Activated CD8-positive, alpha-beta memory T cell treated with anti-CD3 and anti-CD28 coated beads, Interleukin-2, amount 50 U/mL, for 1 hour (primary cell): ENCODE data around the gene NOP53.
"Not testable (repeated sequence)": the region's sequence is repeated elsewhere in the genome, so short reads cannot be mapped to it uniquely, and the experiment has no call there.

Experiments
- DNase-seq: peaks from one replicate; pipeline ENCODE4 v3.0.0-alpha.2; 2020; ENCODE audit errors: extremely low read depth

The NOP53 gene

DNA sequence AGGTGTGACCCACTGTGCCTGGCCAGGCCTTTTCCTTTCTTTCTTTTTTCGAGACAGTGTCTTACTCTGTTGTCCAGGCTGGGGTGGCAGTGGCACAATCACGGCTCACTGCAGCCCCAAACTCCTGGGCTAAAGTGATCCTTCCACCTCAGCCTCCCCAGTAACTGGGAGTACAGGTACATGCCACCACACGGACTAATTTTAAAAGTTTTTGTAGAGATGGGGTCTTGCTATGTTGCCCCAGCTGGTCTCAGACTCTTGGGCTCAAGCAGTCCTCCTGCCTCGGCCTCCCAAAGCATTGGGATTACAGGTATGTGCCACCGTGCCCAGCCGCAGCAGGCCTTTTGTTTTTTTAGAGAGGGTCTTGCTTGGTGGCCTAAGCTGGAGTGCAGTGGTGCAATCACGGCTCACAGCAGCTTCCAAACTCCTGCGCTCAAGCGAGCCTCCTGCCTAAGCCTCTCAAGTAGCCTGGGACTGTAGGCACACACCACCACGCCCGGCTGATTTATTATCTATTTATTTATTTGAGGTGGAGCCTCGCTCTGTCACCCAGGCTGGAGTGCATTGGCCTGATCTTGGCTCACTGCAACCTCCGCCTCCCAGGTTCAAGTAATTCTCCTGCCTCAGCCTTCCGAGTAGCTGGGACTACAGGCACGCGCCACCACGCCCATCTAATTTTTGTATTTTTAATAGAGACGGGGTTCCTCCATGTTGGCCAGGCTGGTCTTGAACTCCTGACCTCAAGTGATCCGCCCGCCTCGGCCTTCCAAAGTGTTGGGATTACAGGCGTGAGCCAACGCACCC lies 32.1 kb downstream of the NOP53 start:
- not testable (repeated sequence) for DNase-seq

DNA sequence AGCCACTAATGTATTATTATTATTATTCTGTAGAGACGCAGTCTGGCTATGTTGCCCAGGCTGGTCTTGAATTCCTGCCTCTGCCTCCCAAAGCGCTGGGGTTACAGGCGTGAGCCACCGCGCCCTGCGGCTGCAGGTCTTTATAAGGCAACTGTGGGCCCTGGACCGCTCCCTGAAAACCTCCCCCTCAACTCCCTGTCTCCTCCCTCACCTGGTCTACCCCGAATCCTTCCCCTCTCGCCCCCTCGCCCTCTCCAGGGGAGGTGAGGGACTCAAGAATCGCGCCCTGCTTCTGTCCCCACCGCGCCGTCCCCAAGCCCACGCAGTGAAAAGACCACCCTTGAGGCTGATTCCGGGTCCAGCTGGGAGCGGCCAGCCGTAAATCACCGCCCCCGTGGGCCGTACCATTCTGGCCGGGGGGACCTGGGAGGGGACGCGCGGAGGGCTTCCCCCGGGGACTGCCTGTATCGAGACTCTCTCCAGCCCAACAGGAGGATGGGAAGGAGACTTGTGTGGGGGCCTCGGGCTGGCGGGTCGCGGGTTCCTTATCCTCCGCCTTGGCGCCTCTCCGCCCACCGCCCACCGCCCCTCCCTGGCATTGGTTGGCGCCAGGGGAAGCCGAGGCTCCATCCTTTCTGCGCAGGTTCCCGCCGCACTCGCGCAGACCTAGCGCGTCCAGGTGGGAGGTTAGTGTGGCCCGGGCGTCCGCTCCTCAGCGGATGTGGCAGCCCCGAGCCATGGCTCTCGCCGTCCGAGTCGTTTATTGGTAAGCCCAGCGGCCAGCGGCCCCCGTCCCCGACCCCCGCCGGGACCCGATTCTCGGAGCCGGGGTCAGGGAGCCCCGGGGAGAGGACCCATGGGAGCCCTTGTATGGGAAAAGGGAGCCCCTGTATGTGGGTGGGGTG lies 33.0 kb downstream of the NOP53 start, which contains the start of gene SELENOW:
Gene SELENOW (plus strand): TSS at position 655 of the 905 bp plus-strand sequence. CDS start 83 bp downstream, at position 738.
- DNase-seq = peak; percentile 31

DNA sequence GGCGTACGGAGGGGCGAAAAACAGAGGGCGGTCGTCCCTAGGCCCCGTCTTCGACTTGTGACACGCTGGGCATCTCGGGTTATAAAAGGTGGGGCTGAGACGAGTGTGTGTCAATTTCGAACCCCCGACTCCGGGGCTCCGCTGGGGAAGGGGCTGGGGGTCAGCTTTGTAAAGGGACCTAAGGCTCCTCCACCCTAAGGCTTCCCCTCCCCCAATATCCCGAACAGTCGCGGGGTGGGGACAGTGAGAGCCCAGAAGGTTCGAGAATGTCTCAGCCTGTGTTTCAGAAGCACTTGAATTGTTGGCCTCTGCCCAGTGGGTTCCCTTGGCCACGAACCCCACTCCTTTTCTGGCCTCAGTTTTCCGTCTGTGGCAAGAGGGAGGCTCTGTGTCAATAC lies 33.6 kb downstream of the NOP53 start:
- no peak for DNase-seq

- no peak for DNase-seq
These were observed 34.3 kb downstream of the NOP53 start for GRCh38 chr19:47779524-47780214.

DNA sequence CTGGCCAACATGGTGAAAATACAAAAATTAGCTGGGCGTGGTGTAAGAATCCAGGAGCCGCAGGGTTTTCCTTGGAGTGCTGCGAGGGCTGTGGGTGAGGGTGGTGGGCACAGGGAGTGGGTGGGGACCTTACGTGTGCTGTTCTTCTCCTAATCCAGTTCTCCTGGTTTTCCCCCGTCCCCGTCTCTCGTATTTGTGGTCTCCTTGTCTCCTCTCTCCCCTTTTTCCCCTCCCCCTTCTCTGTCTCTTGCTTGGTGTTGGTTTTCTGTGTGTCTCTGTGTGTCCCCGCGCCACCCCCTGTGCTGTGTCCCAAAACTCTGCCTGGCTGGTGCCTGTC lies 34.8 kb downstream of the NOP53 start:
- DNase-seq = no peak

DNA sequence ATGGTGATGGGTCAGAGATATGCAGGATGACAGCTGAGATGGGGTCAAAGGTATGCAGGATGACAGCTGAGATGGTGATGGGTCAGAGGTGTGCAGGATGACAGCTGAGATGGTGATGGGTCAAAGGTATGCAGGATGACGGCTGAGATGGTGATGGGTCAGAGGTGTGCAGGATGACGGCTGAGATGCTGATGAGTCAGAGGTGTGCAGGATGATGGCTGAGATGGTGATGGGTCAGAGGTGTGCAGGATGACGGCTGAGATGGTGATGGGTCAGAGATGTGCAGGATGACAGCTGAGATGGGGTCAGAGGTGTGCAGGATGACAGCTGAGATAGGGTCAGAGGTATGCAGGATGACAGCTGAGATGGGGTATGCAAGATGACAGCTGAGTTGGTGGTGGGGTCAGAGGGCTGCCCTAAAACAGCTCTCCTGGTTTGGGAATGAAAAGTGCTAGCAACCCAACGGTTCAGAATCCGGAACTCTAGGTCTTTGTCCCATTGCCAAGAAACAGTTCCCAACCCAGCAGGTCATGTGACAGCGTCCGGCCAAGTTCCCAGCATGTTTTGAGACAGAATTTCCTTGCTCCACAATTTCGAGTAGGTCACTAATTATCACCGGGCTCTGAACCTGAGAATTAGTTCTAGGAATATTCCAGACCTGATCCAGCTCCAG lies 36.4 kb downstream of the NOP53 start:
- DNase-seq = no peak

DNA sequence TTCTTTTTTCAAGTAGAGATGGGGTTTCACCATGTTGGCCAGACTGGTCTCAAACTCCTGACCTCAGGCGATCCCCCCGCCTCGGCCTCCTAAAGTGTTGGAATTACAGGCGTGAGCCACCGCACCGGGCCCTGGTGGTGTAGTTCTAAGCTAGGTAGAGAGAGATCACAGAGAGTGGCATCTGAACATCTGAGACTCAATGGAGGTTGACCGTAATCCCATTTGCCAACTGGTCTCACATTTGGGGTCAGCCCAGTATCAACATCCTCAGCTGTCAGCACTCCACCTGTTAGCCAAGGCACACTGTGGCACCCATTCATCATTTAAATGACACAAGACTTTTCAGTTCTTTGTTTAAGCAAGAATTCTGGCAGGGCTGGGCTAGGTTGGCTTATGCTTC lies 41.2 kb downstream of the NOP53 start:
- no peak for DNase-seq

DNA sequence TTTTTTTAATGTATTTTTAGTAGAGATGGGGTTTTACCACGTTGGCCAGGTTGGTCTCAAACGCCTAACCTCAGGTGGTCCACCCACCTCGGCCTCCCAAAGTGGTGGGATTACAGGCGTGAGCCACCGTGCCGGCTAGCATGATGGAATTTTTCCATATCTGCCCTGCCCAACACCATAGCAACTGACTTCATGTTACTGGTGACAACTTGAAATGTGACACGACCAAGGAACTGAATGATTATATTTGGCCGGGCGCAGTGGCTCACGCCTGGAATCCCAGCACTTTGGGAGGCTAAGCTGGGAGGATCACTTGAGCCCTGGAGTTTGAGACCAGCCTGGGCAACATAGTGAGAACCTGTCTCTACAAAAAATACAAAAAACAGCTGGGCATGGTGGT lies 42.0 kb downstream of the NOP53 start:
- not testable (repeated sequence) for DNase-seq

- not testable (repeated sequence) for DNase-seq
These were observed 44.5 kb downstream of the NOP53 start for GRCh38 chr19:47789811-47790210.

DNA sequence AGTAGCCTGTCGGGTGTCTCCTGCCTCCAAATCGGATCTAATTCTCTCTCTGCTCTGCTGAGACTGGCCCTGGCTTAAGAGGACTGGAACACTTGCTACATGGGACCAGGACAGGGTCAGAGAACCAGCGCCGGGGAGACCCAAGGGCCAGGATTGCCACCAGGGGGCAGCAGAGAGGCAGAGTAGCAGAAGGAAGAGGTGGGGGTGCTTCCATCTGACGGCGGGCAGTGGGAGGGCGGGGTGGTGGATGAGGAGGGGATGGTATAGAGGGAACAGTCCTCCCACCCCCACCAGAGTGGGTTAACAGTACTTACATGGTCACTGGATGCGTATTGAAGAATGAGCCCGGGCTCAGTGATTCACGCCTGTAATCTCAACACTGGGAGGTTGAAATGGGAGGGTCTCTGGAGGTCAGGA lies 45.1 kb downstream of the NOP53 start:
- peak; percentile 75 for DNase-seq

GRCh38 chr19:47792616-47793015 lies 47.3 kb downstream of the NOP53 start:
- DNase-seq = no peak

DNA sequence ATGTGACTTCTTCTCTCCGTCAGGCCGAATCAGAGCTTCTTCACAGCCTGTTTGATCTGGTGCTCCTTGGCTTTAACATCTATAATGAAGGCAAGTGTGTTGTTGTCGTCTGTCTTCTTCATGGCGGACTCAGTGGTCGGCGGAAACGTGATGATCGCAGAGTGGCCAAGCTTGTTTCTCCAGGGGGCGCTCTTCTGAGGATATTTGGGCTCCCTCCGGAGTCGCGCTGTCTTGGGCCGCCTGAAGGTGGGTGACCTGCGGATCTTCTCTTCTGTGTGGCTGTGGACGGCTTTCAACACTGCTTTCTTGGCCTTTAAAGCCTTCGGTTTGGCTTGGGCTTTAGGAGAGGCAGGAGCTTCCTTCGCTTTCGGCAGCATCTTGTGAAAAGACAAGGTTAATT lies 49.2 kb downstream of the NOP53 start:
- no peak for DNase-seq

DNA sequence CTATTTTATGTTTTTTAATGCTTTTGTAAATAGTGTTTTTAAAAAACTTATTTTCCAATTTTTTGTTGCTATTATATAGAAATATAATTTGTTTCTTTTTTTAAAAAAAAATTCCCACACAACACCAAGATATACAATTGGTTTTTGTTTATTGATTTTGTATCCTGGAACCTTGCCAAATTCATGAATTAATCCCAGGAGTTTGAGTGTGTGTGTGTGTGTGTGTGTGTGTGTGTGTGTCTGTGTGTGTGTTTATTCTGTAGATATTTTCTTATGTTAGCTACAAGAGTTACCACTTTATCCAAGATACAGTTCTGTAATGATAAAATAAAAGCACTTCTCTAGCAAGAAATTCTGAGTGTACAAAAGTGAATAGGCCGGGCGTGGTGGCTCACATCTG lies 51.4 kb downstream of the NOP53 start:
- DNase-seq = no peak

DNA sequence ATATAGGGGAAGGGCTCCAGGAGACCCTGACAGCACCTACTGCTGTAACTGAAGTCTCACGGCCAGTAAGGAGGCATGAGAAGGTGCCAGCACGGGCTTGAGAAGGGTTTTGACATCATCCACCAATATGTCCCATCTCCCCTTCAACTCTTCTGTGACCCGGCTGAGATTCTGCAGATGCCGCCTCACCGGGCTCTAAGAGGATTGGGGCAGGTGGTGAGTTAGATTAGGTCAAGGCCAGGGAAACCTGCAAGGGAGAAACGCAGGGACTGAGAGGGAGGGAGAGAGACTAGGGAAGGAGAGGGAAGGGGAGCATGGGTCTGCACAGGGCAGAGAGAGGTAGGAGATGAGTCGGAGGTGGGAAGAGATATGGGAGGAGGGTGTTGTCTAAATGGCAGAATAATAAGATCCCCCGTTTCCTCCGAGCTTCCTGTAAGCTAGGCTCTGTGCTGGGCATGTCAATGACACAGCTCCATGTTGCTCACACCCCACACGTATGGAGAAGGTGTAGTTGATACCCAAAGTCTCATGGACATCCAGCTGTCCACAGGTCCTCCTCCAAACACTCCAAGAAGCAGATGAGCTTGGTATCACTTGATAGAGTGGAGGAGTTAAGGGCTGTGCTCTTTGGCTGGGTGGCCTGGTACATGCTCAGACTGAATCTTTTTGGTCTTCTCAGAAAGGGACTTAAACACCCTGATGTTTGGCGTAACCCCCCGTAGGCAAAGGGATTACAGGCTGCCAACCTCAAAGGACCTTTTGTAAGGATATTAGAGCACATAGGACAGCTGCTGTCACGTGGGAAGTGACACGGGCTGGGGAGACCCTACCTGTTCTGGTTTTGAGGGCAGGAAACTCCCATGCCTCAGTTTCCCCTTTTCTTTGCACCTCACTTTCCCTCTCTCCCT lies 52.9 kb downstream of the NOP53 start:
- no peak for DNase-seq

DNA sequence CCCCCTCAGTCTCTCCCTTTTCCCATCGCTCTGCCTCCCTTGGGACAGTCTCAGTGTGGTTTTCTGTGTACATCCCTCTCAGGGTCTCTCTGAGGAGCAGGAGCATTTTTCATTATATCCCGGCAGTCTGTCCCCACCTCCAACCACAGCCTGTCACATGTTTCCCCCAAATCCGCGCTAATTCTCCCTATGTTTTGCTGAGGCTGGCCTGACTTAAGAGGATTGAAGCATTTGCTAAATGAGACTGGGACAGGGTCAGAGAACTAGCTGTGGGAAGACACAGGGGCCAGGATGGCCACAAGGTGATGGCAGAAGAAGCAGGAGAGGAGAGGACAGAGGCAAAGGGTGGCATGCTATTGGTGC lies 53.5 kb downstream of the NOP53 start:
- no peak for DNase-seq

- DNase-seq = no peak
These were observed 55.9 kb downstream of the NOP53 start for GRCh38 chr19:47801270-47801669.

DNA sequence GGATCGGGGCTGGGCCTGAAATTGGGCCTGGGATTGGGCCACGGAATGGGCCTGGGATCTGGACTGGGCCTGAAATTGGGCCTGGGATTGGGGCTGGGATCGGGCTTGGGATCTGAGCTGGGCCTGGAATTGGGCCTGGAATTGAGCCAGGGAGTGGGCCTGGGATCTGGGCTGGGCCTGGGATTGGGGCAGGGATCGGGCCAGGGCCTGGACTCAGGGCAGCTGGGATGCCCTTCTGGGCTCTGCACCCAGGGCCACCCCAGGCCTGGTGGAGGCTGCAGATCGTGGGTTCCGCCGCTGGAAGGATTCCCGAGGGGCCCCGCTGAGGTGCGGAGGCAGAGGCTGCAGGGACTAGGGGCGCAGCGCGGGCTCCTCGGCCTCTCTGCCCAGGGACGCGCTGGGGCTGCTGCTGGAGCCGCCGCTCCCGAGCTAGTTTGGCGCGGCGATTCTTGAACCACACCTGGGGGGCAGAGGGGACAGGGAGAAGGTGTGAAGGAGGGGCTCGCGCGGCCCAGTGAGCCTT lies 57.2 kb downstream of the NOP53 start:
- DNase-seq = no peak

- DNase-seq = not testable (repeated sequence)
These were observed 57.8 kb downstream of the NOP53 start for GRCh38 chr19:47803148-47803547.

DNA sequence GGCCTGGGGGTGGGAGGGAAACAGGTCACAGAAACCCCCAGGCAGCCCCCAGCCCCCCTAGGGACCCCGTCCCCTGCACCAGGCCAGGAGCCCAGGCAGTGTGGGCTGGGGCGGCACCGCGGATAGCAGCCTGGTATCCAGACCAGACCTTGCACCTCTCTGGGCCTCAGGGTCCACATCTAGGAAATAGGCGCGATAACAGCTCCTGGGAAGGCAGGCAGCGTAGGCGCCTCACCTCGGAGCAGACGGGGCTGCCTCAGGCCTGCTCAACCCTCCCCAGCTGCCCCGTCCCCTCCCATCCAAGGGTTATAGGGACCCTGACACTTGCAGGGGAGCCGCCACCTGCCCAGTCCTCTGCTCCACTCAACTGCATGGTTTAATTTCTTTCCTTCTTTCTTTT lies 58.3 kb downstream of the NOP53 start:
- not testable (repeated sequence) for DNase-seq

DNA sequence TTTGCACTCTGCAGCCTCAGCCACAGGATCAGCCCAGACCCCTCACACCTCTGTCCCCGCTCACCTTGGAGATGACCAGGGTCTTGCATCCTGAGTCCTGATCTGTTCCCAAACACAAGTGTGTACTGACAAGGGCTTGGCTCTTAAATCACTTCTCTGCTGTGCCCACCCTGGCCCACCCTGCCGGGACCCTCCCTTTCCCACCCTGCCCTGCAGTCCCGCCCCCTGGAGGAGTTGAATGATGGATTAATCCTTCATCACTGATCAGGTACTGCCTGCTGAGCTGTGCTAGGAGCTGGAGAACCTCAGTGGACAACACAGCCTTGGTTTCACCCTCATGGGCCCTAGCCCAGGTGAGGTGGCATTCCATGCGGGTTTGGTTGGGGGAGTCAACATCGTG lies 59.1 kb downstream of the NOP53 start, which contains the start of gene TPRX1:
Gene TPRX1 (minus strand): TSS at position 101 of the 400 bp plus-strand sequence. CDS start 12 bp downstream, at position 89.
- DNase-seq = not testable (repeated sequence)
